ENCODE results near the gene PAK5.

PAK5 gene

DNA sequence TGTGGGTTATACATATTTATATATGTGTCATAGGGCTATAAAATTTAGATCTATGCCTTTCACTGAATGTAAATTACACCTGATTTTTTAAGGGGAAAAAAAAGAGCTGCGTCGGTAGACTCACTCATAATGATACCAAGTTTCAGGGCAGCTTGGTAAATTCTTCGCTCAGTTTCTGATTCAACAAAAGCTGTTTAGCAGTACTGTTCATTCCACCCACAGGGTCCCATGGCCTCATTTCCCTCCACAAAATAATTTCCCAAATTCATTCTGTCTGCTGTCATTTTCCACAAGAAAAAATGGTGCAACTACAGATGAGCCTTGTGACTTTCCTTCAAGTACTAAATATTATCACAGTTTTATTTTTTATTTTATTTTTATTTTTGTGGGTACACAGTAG is 63.7 kb downstream of the PAK5 start:
- no peak for DNase-seq

DNA sequence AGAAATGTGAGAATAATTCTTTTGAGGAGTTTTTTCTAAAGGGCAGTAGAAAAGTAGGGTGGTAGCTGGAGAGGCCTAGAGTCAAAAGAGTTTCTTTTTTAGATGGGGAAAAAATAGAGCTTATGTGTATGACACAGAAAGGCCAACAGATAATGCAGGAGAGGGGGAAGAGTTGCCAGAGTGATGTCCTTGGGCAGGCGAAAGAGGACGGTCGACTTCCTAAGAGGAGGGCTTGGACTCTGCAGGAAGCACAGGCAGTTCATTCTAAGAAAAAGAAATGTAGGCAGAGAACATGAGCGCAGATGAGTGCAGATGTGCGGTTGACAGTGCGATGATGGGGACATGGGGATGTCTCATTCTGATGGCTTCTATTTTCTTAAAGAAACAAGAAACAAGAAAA is 68.9 kb downstream of the PAK5 start:
- no peak for DNase-seq

DNA sequence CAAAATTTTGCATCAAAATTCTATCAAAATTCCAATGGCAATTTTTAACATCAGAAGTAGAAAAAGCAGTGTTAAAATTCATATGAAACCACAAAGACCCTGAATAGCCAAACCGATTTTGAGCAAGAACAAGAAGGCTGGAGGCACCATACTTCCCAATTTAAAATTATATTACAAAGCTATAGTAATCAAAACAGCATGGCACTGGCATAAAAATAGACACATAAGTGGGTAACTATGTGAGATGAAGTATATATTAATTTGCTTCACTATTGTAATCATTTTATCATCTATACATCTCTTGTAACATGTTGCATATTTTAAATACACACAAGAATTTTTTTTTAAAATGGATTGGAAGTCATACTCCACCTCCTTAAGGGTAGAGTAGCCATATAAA is 77.4 kb downstream of the PAK5 start:
- DNase-seq, result no peak

DNA sequence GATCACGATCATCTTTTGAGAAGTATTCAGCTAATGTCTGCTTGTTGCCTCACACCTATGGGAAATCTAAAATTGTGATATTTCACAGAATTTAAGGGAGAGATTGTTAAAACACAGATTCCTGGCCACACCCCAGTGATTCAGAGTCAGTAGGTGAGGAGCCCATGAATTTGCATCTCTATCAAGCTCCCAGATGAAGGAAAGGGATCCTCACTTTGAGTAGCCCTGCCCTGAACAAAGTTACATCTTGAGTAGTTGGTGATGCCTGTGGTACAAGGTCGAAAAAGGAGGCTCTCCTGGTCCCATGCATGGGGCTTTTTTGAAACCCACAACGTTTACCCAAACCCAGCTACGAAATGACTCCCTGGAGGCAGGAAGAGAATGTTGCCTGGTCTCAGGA is 79.5 kb downstream of the PAK5 start:
- DNase-seq, result no peak

DNA sequence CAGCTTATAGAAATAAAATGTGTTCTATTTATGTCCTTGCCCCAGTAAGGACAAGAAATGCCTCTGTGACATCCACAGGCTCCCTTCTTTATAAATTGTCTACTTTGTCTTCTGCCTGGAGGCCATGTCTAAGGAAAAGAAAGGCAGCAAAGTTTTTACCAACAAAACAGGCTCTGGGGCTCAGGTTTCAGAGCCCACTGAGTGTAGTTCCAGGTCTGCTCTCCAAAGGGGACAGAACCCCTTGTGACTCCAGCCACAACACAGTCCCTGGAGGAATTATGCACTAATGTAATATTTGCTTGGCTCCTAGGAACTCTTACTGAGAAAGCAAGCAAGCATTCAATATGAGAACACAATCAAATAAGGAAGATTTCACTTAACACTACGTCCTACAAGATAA is 80.1 kb downstream of the PAK5 start:
- DNase-seq, result no peak

DNA sequence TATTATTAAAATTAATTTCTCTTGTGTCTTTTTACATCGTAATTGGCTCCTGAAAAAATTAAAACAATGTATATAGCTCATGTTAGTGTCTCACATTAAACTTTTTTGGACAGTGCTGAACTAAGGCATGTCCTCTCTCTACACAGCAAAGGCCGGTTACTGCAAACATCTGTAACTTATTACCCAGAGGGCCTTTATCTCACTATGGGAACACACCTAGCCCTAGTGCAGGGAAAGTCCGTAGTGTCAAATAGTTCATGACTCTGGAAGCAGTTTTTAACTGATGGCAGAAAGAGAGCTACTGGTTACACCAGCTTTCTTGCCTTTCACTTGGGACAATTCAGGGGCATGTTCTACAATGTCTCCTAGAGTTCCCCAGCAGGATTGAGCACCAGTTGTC is 82.2 kb downstream of the PAK5 start:
- no peak for DNase-seq

DNA sequence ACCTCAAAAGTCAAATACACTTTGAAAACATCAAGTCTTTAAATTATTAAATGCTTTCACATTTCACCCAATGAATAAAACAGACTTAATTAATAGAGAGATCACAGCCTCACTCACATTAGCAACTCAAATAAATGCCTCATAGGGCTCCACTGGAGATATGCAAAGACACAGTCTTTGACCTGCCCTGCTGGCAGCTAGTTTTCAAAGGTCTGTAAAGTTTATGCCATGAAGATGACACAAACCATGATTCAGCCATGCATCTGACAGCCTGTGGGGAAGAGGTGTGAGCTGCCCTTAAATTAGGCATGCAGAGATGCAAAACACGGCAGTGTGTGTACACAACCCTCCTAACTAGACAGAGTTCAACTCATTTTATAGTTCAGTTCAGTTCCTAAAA is 83.6 kb downstream of the PAK5 start:
- DNase-seq, result no peak

DNA sequence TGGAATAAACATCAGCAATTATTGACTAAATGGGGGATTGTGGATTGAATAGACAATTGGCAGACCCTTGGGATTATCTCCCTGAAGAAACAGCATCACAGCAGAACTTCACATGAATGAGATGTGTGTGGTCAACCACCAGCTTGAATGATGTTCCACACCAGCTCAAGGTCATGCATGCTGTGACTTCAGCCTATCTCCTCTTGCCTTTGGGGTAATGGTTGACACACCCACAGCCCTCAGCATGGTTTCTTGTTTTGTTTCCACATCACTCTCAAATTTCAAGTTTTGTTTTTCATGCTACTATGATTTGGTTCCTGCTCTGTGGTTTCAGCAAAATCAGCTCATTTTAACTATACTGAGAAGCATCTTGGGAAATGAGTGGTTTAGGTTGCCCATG is 94.3 kb downstream of the PAK5 start:
- DNase-seq, result no peak

DNA sequence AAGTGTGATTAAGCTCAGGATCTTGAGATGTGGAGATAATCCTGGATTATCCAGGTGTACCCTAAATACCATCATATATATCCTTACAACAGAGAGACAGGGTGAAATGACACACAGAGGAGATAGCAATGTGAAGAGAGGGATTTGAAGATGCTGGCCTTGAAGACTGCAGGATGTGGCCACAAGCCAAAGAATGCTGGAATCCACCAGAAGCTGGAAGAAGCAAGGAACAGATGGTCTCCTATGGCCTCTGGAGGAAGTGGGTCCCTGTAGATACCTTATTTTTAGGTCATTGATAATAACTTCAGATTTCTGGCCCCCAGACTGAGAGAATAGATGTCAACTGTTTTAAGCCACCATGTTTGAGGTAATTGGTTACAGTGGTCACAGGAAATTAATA is 95.0 kb downstream of the PAK5 start:
- DNase-seq, result no peak

DNA sequence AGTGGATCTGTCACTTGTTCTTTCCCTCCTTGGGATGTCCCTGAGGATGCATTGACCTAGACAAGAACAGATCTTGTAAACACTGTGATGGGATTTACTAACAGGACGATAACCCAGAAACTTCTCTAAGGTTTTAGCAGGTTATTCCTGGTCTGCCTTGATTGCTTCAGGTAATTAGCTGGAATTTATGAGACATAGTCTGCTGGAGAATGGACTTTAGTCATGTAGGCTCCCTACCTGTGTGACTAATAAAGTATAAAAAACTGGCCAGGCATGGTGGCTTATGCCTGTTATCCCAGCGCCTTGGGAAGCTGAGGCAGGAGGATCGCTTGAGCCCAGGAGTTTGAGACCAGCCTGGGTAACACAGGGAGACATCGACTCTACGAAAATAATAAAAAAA is 96.1 kb downstream of the PAK5 start:
- no peak for DNase-seq

DNA sequence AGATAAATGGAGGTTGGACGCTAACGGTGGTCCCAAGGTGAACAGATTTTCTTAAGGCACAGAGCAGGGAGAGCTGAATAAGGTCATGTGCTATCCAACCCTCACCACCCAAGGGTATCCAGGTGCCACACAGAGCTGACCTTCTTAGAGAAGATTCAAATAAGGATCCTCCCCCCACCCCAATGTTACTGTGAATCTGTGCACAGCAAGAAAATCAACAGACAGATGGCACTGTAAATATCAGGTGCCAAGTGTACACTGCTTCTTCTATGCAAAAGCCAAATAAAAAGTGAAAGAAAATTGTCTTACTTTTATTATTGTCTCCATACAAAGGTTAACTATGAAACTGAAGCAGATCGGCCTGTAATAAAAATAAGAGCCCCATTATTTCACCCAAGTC is 96.9 kb downstream of the PAK5 start:
- no peak for DNase-seq

DNA sequence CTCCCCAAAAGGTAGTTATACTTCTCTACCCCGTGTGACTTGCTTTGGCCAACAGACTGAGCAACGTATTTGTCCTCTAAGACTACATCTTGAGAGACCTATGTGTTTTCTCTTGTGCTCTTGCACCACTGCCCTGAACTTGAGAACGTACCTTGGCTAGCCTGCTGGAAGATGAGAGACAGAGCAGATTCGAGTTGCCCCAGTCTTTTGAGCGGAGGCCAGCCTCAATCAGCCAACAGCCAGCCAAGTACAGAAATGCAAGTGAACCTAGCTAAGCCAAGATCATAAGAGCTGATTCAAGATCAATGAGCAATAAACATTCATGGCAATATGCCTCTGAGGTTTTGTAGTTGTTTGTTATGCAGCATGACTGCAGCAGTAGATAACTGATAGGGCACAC is 98.4 kb downstream of the PAK5 start:
- no peak for DNase-seq

DNA sequence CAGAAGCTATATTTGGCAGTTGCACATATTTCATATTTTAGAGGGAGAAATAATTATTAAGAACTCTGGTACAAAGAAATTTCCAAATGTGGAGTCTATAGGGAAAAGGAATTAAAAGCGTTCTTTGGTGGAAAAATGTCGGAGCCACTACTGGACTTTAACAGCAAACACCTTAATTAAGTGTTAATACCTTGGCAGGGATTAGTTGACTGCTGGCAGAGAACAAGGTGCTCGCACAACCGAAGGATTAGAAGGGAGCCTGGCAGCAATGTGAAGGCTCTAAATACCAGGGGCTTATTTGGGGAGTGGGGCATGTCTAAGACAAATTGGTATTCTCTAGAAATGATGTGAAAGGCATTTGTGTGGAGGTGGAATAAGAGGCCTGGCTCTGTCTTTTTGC is 98.9 kb downstream of the PAK5 start:
- no peak for DNase-seq

DNA sequence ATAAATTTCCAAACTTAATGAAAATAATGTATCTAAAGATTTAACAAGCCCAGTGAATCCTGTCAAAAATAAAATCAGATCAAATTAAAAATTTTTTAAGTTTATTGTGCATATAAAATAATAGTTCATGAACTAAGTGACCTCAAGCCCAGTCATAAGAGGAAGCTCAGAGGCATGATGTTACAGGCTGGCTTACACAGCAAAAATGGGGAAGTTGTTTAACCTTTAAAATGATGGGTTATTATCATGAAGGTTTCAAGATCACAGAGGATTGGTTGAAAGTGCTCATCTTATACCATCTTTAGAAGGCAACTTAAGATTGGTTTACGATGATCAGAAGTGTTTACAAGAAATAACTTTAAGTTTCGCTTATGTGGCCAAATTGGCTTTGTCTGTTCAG is 102.5 kb downstream of the PAK5 start:
- DNase-seq, result no peak

DNA sequence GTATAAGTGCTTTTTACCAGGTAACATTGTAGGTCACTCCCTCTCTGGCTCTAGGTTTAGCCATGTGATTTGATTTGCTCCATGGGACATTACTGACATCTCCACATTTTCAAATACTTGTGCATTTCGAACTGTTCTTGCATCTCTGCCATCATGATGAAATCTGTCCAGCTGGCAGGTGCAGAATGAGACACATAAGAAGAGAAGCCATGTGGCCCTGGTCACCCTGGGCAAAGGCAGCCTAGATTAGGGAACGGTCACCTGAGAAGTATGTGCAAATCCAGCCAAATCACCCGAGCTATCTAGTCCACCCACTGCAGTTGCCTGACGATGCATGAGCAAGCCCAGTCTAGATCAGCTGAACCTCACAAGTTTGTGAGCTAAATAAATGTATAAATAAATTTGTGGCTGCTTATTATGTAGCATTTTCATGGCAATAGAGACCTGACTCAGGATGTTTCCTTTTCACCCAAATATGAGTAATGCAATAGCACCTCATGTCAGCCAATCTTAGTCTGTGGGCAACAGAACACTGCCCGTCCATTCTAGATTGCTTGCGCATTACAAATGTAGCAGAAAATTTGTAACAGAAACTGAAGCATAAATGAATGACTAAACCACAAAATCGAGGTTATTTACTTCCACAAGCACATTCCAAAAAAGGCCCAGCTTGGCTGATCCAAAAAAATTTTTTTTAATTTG is 115.2 kb downstream of the PAK5 start:
- no peak for DNase-seq

DNA sequence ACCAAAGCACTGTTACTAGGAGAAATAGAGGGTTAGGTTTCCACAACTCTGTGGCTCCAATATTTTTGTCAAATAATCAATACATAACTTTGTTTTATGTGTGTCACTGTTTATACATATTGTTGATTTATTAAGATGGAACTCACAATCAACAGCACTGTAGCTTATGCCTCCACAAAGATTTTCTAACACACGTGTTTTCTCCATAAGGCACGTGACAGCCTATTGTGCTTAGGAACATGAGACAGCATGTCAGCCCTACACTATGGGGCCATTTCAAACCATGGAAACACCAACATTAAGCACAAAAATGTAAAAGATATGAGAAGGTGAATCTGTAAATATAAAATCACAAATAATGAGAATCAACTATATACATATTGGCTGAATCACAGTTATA is 127.0 kb downstream of the PAK5 start:
- no peak for DNase-seq

DNA sequence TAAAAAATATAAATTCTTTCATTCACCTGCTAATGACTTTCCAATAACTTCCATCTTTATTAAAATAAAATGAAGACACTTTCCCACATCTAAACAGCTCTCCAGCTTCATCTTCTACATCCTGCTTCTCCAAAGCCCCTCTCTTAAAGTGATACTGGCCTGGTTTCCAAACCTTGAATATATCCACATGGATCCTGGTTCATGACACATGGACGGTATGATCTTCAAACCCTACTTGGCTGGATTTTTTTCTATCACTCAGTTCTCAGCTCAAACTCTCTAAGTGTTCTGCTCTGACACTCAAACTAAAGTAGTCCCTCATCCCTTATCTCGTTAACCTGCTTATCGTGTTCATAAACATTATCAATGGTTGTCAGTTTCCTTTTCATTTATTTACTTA is 128.2 kb downstream of the PAK5 start:
- DNase-seq, result no peak

DNA sequence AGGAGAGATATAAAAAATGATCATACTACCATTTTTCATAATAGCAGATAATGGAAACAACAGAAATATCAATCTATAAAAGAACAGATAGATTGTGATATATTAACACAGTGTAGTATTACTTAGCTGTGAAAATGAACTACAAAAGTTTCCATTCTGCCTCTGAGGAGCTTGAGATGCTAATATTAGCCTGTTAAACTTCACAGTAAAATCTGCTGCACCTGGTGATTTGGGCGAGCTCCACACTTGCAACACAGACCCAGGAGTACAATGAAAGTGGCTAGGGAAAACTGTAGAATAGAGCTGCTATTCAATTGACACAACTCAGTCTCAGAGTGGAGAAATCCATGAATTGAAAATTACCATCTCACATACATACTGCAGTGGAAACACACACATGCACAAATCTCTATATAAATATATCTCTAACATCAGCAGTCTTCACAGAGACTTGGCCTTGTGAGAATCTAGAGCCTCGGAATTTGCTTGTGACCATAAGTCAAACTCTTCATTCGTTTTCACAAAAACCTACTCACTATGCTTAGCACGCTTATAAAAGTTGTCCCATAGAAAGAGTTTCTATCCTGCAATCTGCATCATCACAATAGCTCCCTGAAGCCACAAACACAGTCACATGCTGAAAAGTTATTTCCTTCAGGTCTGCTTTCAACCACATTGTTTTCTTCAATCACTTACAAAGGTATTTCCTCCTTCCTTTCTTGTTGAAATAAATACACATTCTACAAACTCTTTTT is 133.0 kb downstream of the PAK5 start:
- no peak for DNase-seq

DNA sequence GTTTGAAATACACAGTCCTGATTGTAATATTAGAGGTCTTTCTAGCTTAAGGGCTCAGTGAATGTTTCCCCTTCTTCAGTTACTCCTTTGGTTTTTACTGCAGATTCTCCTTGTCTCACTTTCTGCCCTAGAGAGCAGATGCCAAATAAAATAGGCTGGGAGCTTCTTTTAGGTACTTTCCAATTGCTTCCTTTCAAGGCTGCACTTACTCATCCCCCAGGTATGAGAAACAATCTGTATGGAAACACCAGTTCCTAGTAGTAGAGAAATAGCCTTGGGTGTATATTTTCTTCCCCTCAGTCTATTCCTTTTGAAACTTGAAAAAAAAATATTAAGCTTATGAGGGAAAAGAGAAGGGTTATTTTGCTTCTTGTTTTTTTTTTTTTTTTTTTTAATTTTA is 139.7 kb downstream of the PAK5 start:
- no peak for DNase-seq

DNA sequence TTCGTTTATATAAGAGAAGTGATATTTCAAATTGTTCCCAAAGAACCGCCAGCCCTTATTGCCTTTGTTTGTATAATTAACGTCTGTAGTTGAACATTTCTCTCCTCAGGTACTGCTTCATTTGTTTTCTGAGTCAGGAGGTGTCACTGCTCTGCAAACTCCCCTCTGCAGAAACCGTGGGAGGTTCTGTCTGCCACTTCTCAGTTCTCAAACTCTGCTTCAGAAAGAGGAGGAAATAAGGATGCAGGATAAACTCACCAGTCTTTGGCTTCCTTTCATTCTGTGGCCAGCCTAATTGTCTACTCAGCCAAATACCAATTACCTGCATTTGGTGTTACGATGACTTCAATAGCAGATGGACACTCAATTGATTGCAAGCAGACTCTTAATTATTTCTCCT is 149.8 kb downstream of the PAK5 start:
- DNase-seq, result no peak

DNA sequence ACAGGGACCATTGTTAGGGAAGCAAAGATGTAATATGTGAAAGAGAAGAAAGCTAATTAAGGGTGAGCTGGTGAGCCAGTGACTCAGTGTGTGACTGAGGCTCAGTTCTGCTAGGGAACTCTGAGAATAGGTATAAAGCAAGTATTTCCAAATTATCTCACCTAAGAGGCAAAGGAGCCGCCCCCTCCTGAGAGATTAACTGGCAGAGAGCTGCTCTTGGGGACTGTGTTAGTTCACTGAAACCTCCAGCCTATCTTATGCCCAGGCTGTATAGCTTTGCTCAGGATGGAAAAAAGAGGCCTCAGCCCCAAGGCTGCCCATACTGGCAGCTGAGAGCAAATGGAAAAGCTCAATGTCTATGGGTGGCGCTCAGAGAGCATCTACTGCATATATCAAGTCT is 152.0 kb downstream of the PAK5 start:
- DNase-seq, result no peak

DNA sequence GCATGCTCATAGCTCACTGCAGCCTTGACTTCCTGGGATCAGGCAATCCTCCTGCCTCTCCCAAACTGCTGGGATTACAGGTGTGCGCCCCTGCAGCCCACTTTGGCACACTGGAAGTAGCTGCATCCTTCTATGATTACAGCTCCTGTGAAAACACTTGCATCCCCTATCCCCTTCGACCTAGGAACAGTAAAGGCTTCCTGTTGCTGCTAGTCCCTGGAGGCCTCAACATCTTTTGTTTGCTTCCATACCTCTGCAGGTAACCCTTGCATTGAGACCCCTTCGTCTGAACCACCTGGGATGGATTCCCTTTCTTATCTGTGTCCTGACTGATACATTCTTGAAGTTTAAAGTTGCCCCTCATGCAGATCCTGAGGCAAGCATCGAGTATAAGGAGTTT is 152.4 kb downstream of the PAK5 start:
- DNase-seq, result no peak

DNA sequence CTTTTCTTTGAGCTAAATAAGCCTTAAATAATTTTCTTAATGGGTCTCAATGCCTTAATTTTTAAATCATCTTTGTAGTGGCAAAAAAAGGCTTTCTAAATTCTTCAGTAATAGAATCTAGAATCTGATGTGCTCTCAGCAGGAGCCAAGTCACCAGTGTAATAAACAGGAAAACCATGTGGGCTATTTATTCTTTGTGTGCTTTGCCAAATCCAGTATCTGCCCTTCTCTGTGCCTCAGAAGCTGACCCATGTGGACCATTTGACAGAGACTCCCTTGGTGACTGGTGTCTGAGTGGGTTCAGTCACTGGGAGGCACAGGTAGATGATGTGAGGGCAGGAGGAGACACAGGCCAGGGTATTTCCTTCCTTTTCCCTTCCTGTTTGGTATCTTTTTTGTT is 152.9 kb downstream of the PAK5 start:
- DNase-seq, result no peak

DNA sequence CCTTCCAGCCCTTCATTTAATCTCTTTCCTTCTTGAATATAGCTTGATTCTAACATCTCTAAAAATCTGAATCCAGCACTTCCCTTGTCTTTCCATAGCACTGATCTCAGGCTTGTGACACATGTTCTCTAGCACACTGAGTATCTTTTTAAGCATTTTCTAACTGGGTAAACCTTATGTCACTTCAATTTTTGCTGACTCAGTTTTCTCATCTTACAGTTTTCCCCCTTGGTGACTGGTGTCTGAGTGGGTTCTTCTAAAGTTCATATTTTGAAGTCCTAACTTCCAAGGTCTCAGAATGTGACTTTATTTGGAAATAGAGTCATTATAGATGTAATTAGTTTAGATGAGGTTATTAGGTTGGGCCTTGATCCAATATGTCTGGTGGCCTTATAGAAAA is 153.9 kb downstream of the PAK5 start:
- no peak for DNase-seq

DNA sequence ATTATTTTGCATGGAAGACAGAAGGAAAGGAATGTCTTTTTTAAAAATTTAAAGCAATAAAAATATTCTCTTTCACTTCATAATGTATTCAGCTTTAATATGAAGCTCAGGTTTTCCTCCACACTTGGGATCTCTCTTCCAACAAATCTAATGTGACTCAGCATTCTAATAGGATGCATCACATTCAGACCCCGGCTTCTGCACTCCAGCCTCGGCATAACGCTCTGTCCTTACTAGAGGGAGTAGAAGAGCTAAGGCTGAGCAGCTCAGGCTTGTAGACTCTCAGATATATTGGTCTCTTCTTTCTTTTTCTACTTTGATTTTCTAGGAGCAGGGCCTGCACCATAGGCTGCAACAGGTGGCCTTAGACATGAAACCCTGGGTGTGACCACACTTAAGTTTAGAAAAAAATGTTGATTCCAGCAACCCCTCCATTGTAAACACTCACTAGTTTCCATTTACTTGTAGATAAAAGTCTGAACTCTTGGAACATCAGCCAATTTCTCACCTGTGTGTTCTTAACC is 161.7 kb downstream of the PAK5 start:
- DNase-seq, result no peak

Data from NCI-H1105 (cell line).